K562 (cell line): ENCODE results near the gene C6orf89. TPM values are rescaled to one million over a fixed set of nuclear protein-coding genes. Genes with fewer than 3 reads are reported as not detected.

Source experiments
- AFF1 ChIP-seq, 2 experiments: fragments of 450-650 bp; IDR thresholded peaks; 2 replicates each; pipeline ENCODE4 v1.6.1; 2018; ENCODE audit warnings: mild to moderate bottlenecking in 2 of 2, low read depth in 1 of 2; ENCODE audit not compliant: partially characterized antibody in 2 of 2
- BCL6 ChIP-seq: fragments of 250-450 bp; sonication (Bioruptor Pico); IDR thresholded peaks from 2 replicates; pipeline ENCODE4 v1.4.0; 2020
- BHLHE40 ChIP-seq: IDR thresholded peaks from 2 replicates; pipeline ENCODE4 v1.6.1; 2011; ENCODE audit warnings: low read length, improper control_type of control experiment
- CCAR2 ChIP-seq: fragments of 200-400 bp; formaldehyde crosslinking; IDR thresholded peaks from 2 replicates; pipeline ENCODE4 v1.6.1; 2017; ENCODE audit warnings: mild to moderate bottlenecking, low read depth, low read length
- CHAMP1 ChIP-seq: fragments of 450-650 bp; IDR thresholded peaks from 2 replicates; pipeline ENCODE4 v1.6.1; 2016; ENCODE audit warnings: mild to moderate bottlenecking
- CHD1 ChIP-seq: fragments of 200-600 bp; sonication (generic); IDR thresholded peaks from one replicate; pipeline ENCODE4 v1.6.1; 2012; ENCODE audit warnings: mild to moderate bottlenecking, moderate library complexity, low read length, inconsistent platforms
- FOXA3 ChIP-seq, 2 experiments: fragments of 450-650 bp in 1 of 2; sonication (generic) in 1 of 2; formaldehyde crosslinking; IDR thresholded peaks in 1 of 2; conservative IDR thresholded peaks in 1 of 2; 2 replicates each; pipeline versions ENCODE4 v1.4.0 to v1.8.0; 2020 to 2022; ENCODE audit warnings: mild to moderate bottlenecking in 2 of 2, missing genetic modification reagents in 1 of 2
- GMEB1 ChIP-seq: fragments of 250-450 bp; sonication (Bioruptor Pico); IDR thresholded peaks from 2 replicates; pipeline ENCODE4 v1.4.0; 2020; ENCODE audit warnings: mild to moderate bottlenecking
- ILF3 ChIP-seq: fragments of 450-650 bp; IDR thresholded peaks from 2 replicates; pipeline ENCODE4 v1.6.1; 2018; ENCODE audit warnings: antibody characterized with exemption, mild to moderate bottlenecking, moderate library complexity, borderline replicate concordance
- JUN ChIP-seq, 2 experiments: sonication (generic) in 1 of 2; formaldehyde crosslinking in 1 of 2; IDR thresholded peaks; 2 replicates each; pipeline versions ENCODE4 v1.6.1 to v1.8.0; 2012 to 2022; ENCODE audit warnings: borderline replicate concordance in 2 of 2, mild to moderate bottlenecking in 2 of 2, improper control_type of control experiment in 1 of 2, low read depth in 1 of 2, low read length in 1 of 2, missing genetic modification reagents in 1 of 2
- NCOA1 ChIP-seq: fragments of 450-650 bp; IDR thresholded peaks from 2 replicates; pipeline ENCODE4 v1.6.1; 2016; ENCODE audit warnings: low read depth
- PML ChIP-seq: IDR thresholded peaks from 2 replicates; pipeline ENCODE4 v1.6.1; 2012; ENCODE audit warnings: low read length, inconsistent platforms
- RBM25 ChIP-seq: fragments of 200-400 bp; formaldehyde crosslinking; IDR thresholded peaks from 2 replicates; pipeline ENCODE4 v1.6.1; 2018; ENCODE audit warnings: low read length, low read depth, moderate library complexity; ENCODE audit not compliant: severe bottlenecking
- TAL1 ChIP-seq: fragments of 450-650 bp; IDR thresholded peaks from 2 replicates; pipeline ENCODE4 v1.6.1; 2016; ENCODE audit warnings: mild to moderate bottlenecking
- TFAP4 ChIP-seq: sonication (generic); formaldehyde crosslinking; IDR thresholded peaks from 2 replicates; pipeline ENCODE4 v1.8.0; 2022; ENCODE audit warnings: missing genetic modification reagents, mild to moderate bottlenecking, moderate library complexity, borderline replicate concordance
- ZNF655 ChIP-seq: fragments of 250-450 bp; sonication (Bioruptor Pico); IDR thresholded peaks from 2 replicates; pipeline ENCODE4 v1.5.0; 2021
- ZNF668 ChIP-seq: fragments of 250-450 bp; sonication (Bioruptor Pico); IDR thresholded peaks from 2 replicates; pipeline ENCODE4 v1.8.0; 2022; ENCODE audit warnings: mild to moderate bottlenecking, inconsistent platforms
- polyA plus RNA-seq, 8 experiments: library from polyadenylated mRNA; depleted of rRNA in 4 of 8; stranded (reverse) in 5 of 8; unstranded in 3 of 8; fragments of >200 nt; fragmentation: Nextera tagmentation in 2 of 8; fragmentation: Illumina TruSeq in 1 of 8; extraction: Ambion mirVana in 2 of 8; extraction: Trizol in 1 of 8; gene quantifications; 2 replicates each; pipeline versions ENCODE4 v1.2.1 to v1.2.3, GENCODE V29; 2011 to 2014; ENCODE audit warnings: inconsistent platforms in 1 of 8, missing spikeins in 1 of 8
- total RNA-seq, 7 experiments: library from RNA; depleted of rRNA in 6 of 7; stranded (reverse); fragments of >200 nt in 6 of 7; fragmentation: Illumina TruSeq in 2 of 7; extraction: Trizol in 2 of 7; gene quantifications; 2 replicates each; pipeline versions ENCODE4 v1.2.1 to v1.2.3, GENCODE V29; 2011 to 2021; ENCODE audit warnings: low replicate concordance in 1 of 7

The C6orf89 gene
- total and polyA plus RNA-seq, 9 of the 15 experiments (the other 6 are each of a cell fraction or from before 2014, with no cell fraction given) = 35.2 to 111 (median 58.5) TPM

GRCh38 chr6:36839749-36840431, 45.9 kb upstream of the C6orf89 start (continued):
- peak in 1 of 2 experiments; percentile 92 for TF ChIP-seq AFF1 (IDR thresholded peaks at IDR 0.05; ENCODE audit: low read depth in 1 of 2, partially characterized antibody in 2 of 2)
- TF ChIP-seq ZNF668 (CRISPR knock-in tag) = no peak
- no peak for TF ChIP-seq FOXA3 (CRISPR knock-in tag; conservative IDR thresholded peaks at IDR 0.05 in 1 of 2, IDR thresholded peaks at IDR 0.05 in 1 of 2)
- TF ChIP-seq BCL6 (CRISPR knock-in tag) = no peak
- TF ChIP-seq TAL1 = no peak
- no peak for TF ChIP-seq BHLHE40
- no peak for TF ChIP-seq GMEB1 (CRISPR knock-in tag)
- TF ChIP-seq ILF3 = no peak
- TF ChIP-seq RBM25 = no peak
- no peak for TF ChIP-seq NCOA1
- TF ChIP-seq JUN (IDR thresholded peaks at IDR 0.05; ENCODE audit: borderline replicate concordance, low read depth, low read length) = no peak
- no peak for TF ChIP-seq JUN (CRISPR knock-in tag; IDR thresholded peaks at IDR 0.05; ENCODE audit: borderline replicate concordance)
- TF ChIP-seq ZNF655 (CRISPR knock-in tag) = no peak
- TF ChIP-seq CHAMP1 = no peak
- TF ChIP-seq CHD1 = peak; percentile 13
- no peak for TF ChIP-seq CCAR2
- TF ChIP-seq PML = no peak
- no peak for TF ChIP-seq TFAP4
